Endothelial cell of umbilical vein (primary cell): ENCODE results near the gene ENTPD6. TPM values are rescaled to one million over a fixed set of nuclear protein-coding genes. Genes with fewer than 3 reads are reported as not detected.
A peak's percentile ranks its signal among the peaks of the same experiment; 100 is the strongest.

Source experiments
- BruUV-seq: library from RNA; stranded (reverse); fragments of 400-500 nt; replicated peaks from 2 replicates; lab custom pipeline; 2021; lab: Mats Ljungman, UMichigan
- CTCF ChIA-PET: fragments of 300-600, 350-600 bp; sonication (Branson Sonifier 250); formaldehyde crosslinking; loops from one replicate; lab custom pipeline; 2021; ENCODE audit warnings: antibody characterized with exemption, inconsistent platforms; lab: Charles Lee
- POLR2A ChIA-PET: fragments of 300-600, 350-600 bp; sonication (Branson Sonifier 250); formaldehyde crosslinking; loops from one replicate; lab custom pipeline; 2021; ENCODE audit warnings: antibody characterized with exemption, inconsistent platforms; lab: Charles Lee
- DNase-seq: peaks from one replicate; pipeline ENCODE4 v3.0.0-alpha.2; 2011; ENCODE audit warnings: low read depth, low spot score
- FAIRE-seq: peaks from 2 replicates; lab custom pipeline; 2011; peaks lifted over from hg19 to GRCh38; lab: Jason Lieb, UNC
- H2AFZ ChIP-seq: 2 replicates; pipeline ENCODE4 v1.6.0; 2012; ENCODE audit warnings: low read depth, low read length, control low read depth, inconsistent platforms
- H3K27ac ChIP-seq: 2 replicates; pipeline ENCODE4 v1.5.1; 2011; ENCODE audit warnings: low read depth, mild to moderate bottlenecking, control low read depth, low read length, moderate library complexity; ENCODE audit not compliant: insufficient read depth
- H3K27me3 ChIP-seq, 2 experiments: 2 replicates each; pipeline versions ENCODE4 v1.6.0 to v1.6.1; 2011; ENCODE audit warnings: low read length in 2 of 2, mixed read lengths in 1 of 2; ENCODE audit not compliant: control insufficient read depth in 2 of 2, insufficient read depth in 2 of 2
- H3K36me3 ChIP-seq, 2 experiments: 2 replicates in 1 of 2; 3 replicates in 1 of 2; pipeline ENCODE4 v1.5.1; 2011; ENCODE audit warnings: low read length in 2 of 2, mild to moderate bottlenecking in 1 of 2, moderate library complexity in 1 of 2; ENCODE audit not compliant: control insufficient read depth in 2 of 2, insufficient read depth in 2 of 2; ENCODE audit errors: extremely low read depth in 1 of 2
- H3K4me1 ChIP-seq: 3 replicates; pipeline ENCODE4 v1.5.1; 2011; ENCODE audit warnings: mild to moderate bottlenecking, low read length; ENCODE audit not compliant: control insufficient read depth, insufficient read depth; ENCODE audit errors: extremely low read depth
- H3K4me2 ChIP-seq: 2 replicates; pipeline ENCODE4 v1.6.1; 2011; ENCODE audit warnings: low read length, control low read depth, mixed read lengths; ENCODE audit not compliant: insufficient read depth
- H3K4me3 ChIP-seq, 3 experiments: fragments of 200-600 bp in 1 of 3; sonication (generic), shearing (Covaris generic) in 1 of 3; replicated peaks in 1 of 3; 2 replicates each; pipeline ENCODE4 v1.5.1; 2011 to 2016; ENCODE audit warnings: control low read depth in 3 of 3, low read length in 3 of 3, mild to moderate bottlenecking in 2 of 3, inconsistent platforms in 1 of 3, low read depth in 1 of 3, moderate library complexity in 1 of 3; ENCODE audit not compliant: insufficient read depth in 1 of 3
- H3K79me2 ChIP-seq: 2 replicates; pipeline ENCODE4 v1.6.0; 2012; ENCODE audit warnings: low read length, inconsistent platforms; ENCODE audit not compliant: control insufficient read depth, insufficient read depth
- H3K9ac ChIP-seq: replicated peaks from 2 replicates; pipeline ENCODE3; 2011; ENCODE audit warnings: low read length, control low read depth; ENCODE audit not compliant: insufficient read depth; ENCODE audit errors: extremely low read depth
- H3K9me1 ChIP-seq: replicated peaks from 3 replicates; pipeline ENCODE4 v1.6.0; 2011; ENCODE audit warnings: mild to moderate bottlenecking, low read length; ENCODE audit not compliant: control insufficient read depth, insufficient read depth; ENCODE audit errors: extremely low read depth
- H3K9me3 ChIP-seq: replicated peaks from 2 replicates; pipeline ENCODE4 v1.5.1; 2012; ENCODE audit warnings: low read length, inconsistent platforms; ENCODE audit not compliant: control insufficient read depth, insufficient read depth
- H4K20me1 ChIP-seq: replicated peaks from 2 replicates; pipeline ENCODE3; 2011; ENCODE audit warnings: mild to moderate bottlenecking, low read length; ENCODE audit not compliant: control insufficient read depth, insufficient read depth; ENCODE audit errors: extremely low read depth
- JUN ChIP-seq: IDR thresholded peaks from 2 replicates; pipeline ENCODE4 v1.6.1; 2011; ENCODE audit warnings: borderline replicate concordance, low read depth; ENCODE audit not compliant: insufficient read length, insufficient read depth
- MYC ChIP-seq: IDR thresholded peaks from one replicate; pipeline ENCODE4 v1.6.1; 2011; ENCODE audit warnings: mild to moderate bottlenecking, low read depth, low read length
- POLR2A ChIP-seq: IDR thresholded peaks from 2 replicates; pipeline ENCODE4 v1.6.1; 2012; ENCODE audit warnings: low read depth, mild to moderate bottlenecking, control low read depth, low read length
- dilution Hi-C: fragments of 300-500 bp; cut with MboI; formaldehyde crosslinking; loops from one replicate; pipeline ENCODE4 v1.15.0; 2019; ENCODE audit warnings: low sequenced_read_pairs; ENCODE audit not compliant: extremely low pct_ligation_motif_present
- intact Hi-C: fragments of 100-400 bp; cut with micrococcal nuclease; formaldehyde crosslinking; loops from one replicate; pipeline ENCODE4 v1.10.0; 2022
- polyA plus RNA-seq, 4 experiments: library from polyadenylated mRNA; depleted of rRNA in 3 of 4; stranded (reverse) in 3 of 4; unstranded in 1 of 4; fragments of >200 nt; gene quantifications; 2 replicates each; pipeline versions ENCODE4 v1.2.1 to v1.2.3, GENCODE V29; 2011 to 2012; ENCODE audit warnings: missing spikeins in 1 of 4
- total RNA-seq: library from RNA; stranded (reverse); gene quantifications from 2 replicates; pipeline ENCODE4 v1.2.3, GENCODE V29; 2021
- TF ChIP-seq, protein P1 (sequence below): IDR thresholded peaks from 2 replicates; pipeline ENCODE4 v1.6.1; 2011; ENCODE audit not compliant: insufficient read depth, insufficient read length

Gene ENTPD6
- total and polyA plus RNA-seq, 2 donors (not counting 3 experiments of a cell fraction or from before 2014, with no cell fraction given), result 51.2 to 86.3 TPM

DNA sequence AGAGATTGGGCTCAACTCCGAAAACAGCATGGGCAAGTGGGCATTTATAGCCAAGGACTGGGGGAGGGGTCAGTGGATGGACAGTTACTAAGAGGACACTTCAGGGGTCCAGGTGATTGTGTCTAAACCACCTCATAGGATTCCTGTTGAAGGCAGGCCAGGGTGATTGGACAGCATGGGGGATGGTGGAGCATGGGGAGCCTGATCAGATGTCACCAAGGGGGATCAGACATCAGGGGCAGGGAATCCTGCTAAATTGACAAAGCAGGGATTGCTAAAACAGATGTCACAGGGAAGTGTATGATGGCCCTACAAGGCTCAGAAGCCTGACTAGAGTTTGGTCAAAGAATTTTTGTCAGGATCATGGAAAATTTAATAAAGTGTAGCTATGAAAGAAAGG, 49.9 kb downstream of the ENTPD6 start:
- H3K4me2 ChIP-seq, result no peak overlapping the region
- FAIRE-seq (no peak), DNase-seq (no peak)
- no TSS peak for BruUV-seq
- peaks cover 18% of the 10 kb centered on the region for H3K79me2 ChIP-seq
- no peak for TF ChIP-seq JUN
- H3K27ac ChIP-seq, result no peak overlapping the region
- ChIA-PET CTCF (interaction anchor here (0.8 to 4.6 kb wide), 3 partner anchors 12 to 22 kb away, joined by 3 to 93 read pairs (median 21); no protein-coding TSS in a partner anchor), POLR2A (no interaction called here)
- H3K9me1 ChIP-seq, result no peaks in the 10 kb centered on the region
- dilution Hi-C loops (no loop called here), intact Hi-C loops (loop anchor here (5.0 kb wide), 1 partner anchor 188 kb away; the partner anchor contains the start of gene ACSS1)
- peaks cover 11% of the 10 kb centered on the region for H3K4me1 ChIP-seq
- H3K4me3 ChIP-seq, result no peak overlapping the region
- H3K9me3 ChIP-seq, result no peaks in the 10 kb centered on the region
- no peaks in the 10 kb centered on the region for H3K36me3 ChIP-seq
- no peak overlapping the region for H2AFZ ChIP-seq
- no peaks in the 10 kb centered on the region for H4K20me1 ChIP-seq
- no peaks in the 10 kb centered on the region for H3K27me3 ChIP-seq
- no peak overlapping the region for H3K9ac ChIP-seq

DNA sequence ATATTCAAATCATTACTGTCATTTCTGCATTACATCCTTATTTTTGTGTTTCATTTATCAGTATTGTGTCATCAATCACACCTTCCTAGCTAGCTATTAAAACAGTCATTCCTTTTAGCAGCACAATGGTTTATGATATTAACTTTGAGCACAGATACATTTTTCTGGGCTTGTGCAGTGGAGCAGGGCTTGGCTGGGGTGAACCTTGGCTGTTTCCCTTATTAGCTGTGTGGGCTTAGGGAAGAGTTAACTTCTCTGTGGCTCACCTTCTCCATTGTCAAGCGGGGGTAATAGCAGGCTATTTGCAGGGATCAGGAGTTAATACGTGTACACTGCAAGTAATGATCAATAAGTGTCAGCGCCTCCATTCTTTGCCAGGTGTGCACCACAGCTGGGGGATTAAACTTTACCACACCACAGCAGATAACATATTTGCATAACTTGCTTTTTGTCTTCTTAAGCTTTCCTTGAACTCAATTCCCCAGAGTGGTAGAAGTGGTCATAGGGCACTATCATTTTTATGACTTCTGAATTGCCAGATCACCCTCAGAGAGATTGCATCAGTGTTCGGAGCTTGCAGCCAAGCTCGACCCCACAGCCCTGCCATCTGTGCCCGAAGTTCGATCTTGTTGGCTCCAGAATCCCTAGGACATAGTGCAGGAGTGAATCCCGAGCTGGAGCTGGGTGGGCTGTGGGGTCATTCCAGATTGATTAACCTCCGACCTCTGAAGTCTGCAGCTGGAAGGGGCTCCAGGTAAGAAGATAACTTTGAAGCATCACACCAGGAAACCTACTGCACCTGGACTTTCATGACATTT, 50.9 kb downstream of the ENTPD6 start:
- no peak overlapping the region for H3K4me2 ChIP-seq
- no peaks in the 10 kb centered on the region for H4K20me1 ChIP-seq
- FAIRE-seq (no peak), DNase-seq (no peak)
- no peaks in the 10 kb centered on the region for H3K27me3 ChIP-seq
- dilution Hi-C loops, result no loop called here
- no peak overlapping the region for H3K4me3 ChIP-seq
- H3K4me1 ChIP-seq, result peaks cover 11% of the 10 kb centered on the region
- ChIA-PET POLR2A (interaction anchor here (1.0 kb wide), 1 partner anchor 51 kb away, joined by 3 read pairs; the partner anchor contains the start of gene ENTPD6), CTCF (interaction anchor here (0.8 to 4.6 kb wide), 19 partner anchors 8 to 251 kb away, joined by 3 to 93 read pairs (median 5); partner anchors contain the start of genes ENTPD6 and GINS1)
- no peaks in the 10 kb centered on the region for H3K9me1 ChIP-seq
- intact Hi-C loops, result loop anchor here (5.0 kb wide), 1 partner anchor 189 kb away; the partner anchor contains the start of gene ACSS1
- H2AFZ ChIP-seq, result no peak overlapping the region
- H3K79me2 ChIP-seq, result peaks cover 27% of the 10 kb centered on the region
- no peaks in the 10 kb centered on the region for H3K9me3 ChIP-seq
- TSS peak; percentile 34 for BruUV-seq
- no peak overlapping the region for H3K27ac ChIP-seq
- TF ChIP-seq JUN, result no peak
- TF ChIP-seq, protein P1, sequence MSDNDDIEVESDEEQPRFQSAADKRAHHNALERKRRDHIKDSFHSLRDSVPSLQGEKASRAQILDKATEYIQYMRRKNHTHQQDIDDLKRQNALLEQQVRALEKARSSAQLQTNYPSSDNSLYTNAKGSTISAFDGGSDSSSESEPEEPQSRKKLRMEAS, result no peak
- TF ChIP-seq MYC, result no peak
- TF ChIP-seq POLR2A, result no peak
- no peaks in the 10 kb centered on the region for H3K36me3 ChIP-seq
- H3K9ac ChIP-seq, result no peak overlapping the region
